HepG2 (cell line): ENCODE results near the gene AIDA. TPM values are rescaled to one million over a fixed set of nuclear protein-coding genes. Genes with fewer than 3 reads are reported as not detected.
A peak's percentile ranks its signal among the peaks of the same experiment; 100 is the strongest.

Experiments
- ARNTL ChIP-seq: sonication (generic); formaldehyde crosslinking; IDR thresholded peaks from 2 replicates; pipeline ENCODE4 v1.4.0; 2020; ENCODE audit warnings: mild to moderate bottlenecking, missing genetic modification reagents
- BRD4 ChIP-seq: sonication (generic); formaldehyde crosslinking; IDR thresholded peaks from 2 replicates; pipeline ENCODE4 v1.4.0; 2020; ENCODE audit warnings: missing genetic modification reagents
- CHCHD3 ChIP-seq: sonication (generic); formaldehyde crosslinking; IDR thresholded peaks from 2 replicates; pipeline ENCODE4 v1.8.0; 2022; ENCODE audit warnings: mild to moderate bottlenecking, missing genetic modification reagents, moderate library complexity
- DNMT3B ChIP-seq: conservative IDR thresholded peaks from 2 replicates; pipeline ENCODE4 v1.6.1; 2016; ENCODE audit warnings: missing biosample characterization, control low read depth
- E2F5 ChIP-seq: sonication (generic); formaldehyde crosslinking; conservative IDR thresholded peaks from 2 replicates; pipeline ENCODE4 v1.4.0; 2020; ENCODE audit warnings: missing genetic modification reagents
- HBP1 ChIP-seq: IDR thresholded peaks from 2 replicates; pipeline ENCODE4 v1.6.1; 2016; ENCODE audit warnings: low read depth, control low read depth
- HNRNPUL1 ChIP-seq: fragments of 200-400 bp; formaldehyde crosslinking; IDR thresholded peaks from 2 replicates; pipeline ENCODE4 v1.6.1; 2017; ENCODE audit warnings: low read depth, mild to moderate bottlenecking, low read length, moderate library complexity
- KDM1A ChIP-seq: IDR thresholded peaks from 2 replicates; pipeline ENCODE4 v1.6.1; 2016; ENCODE audit warnings: missing compliant biosample characterization
- MED1 ChIP-seq: sonication (generic); formaldehyde crosslinking; IDR thresholded peaks from 2 replicates; pipeline ENCODE4 v1.4.0; 2020; ENCODE audit warnings: missing genetic modification reagents
- MTA1 ChIP-seq: sonication (generic); formaldehyde crosslinking; IDR thresholded peaks from 2 replicates; pipeline ENCODE4 v1.4.0; 2020; ENCODE audit warnings: missing genetic modification reagents, mild to moderate bottlenecking, borderline replicate concordance
- NCOA2 ChIP-seq: sonication (generic); formaldehyde crosslinking; IDR thresholded peaks from 2 replicates; pipeline ENCODE4 v1.8.0; 2022; ENCODE audit warnings: inconsistent platforms
- NFATC3 ChIP-seq: sonication (generic); formaldehyde crosslinking; IDR thresholded peaks from 2 replicates; pipeline ENCODE4 v1.5.1; 2020; ENCODE audit warnings: mild to moderate bottlenecking, missing genetic modification reagents
- REST ChIP-seq, 2 experiments: IDR thresholded peaks; 2 replicates each; pipeline ENCODE4 v1.6.1; 2011 to 2012; ENCODE audit warnings: low read length in 2 of 2, borderline replicate concordance in 1 of 2, low read depth in 1 of 2, mild to moderate bottlenecking in 1 of 2, moderate library complexity in 1 of 2
- REXO4 ChIP-seq: sonication (generic); formaldehyde crosslinking; IDR thresholded peaks from 2 replicates; pipeline ENCODE4 v1.8.0; 2022; ENCODE audit warnings: missing genetic modification reagents, mild to moderate bottlenecking, borderline replicate concordance
- SP5 ChIP-seq: IDR thresholded peaks from 2 replicates; pipeline ENCODE4 v1.6.1; 2016; ENCODE audit warnings: low read depth, borderline replicate concordance
- TCF12 ChIP-seq, 2 experiments: fragments of 450-650 bp in 1 of 2; sonication (generic) in 1 of 2; formaldehyde crosslinking in 1 of 2; IDR thresholded peaks; 2 replicates each; pipeline versions ENCODE4 v1.6.1 to v1.8.0; 2017 to 2022; ENCODE audit warnings: antibody characterized with exemption in 1 of 2, mild to moderate bottlenecking in 1 of 2, missing genetic modification reagents in 1 of 2, moderate library complexity in 1 of 2
- TSC22D2 ChIP-seq: sonication (generic); formaldehyde crosslinking; IDR thresholded peaks from 2 replicates; pipeline ENCODE4 v1.5.1; 2020; ENCODE audit warnings: missing genetic modification reagents, mild to moderate bottlenecking, borderline replicate concordance
- YY1 ChIP-seq: IDR thresholded peaks from 2 replicates; pipeline ENCODE4 v1.6.1; 2011; ENCODE audit warnings: low read length, low read depth, moderate library complexity, mild to moderate bottlenecking; ENCODE audit not compliant: insufficient read depth, insufficient replicate concordance
- ZNF205 ChIP-seq: IDR thresholded peaks from 2 replicates; pipeline ENCODE4 v1.6.1; 2018; ENCODE audit warnings: missing biosample characterization, missing genetic modification reagents
- ZNF256 ChIP-seq: sonication (generic); formaldehyde crosslinking; conservative IDR thresholded peaks from 2 replicates; pipeline ENCODE4 v1.4.0; 2020; ENCODE audit warnings: missing genetic modification reagents
- ZNF430 ChIP-seq: sonication (generic); formaldehyde crosslinking; IDR thresholded peaks from 2 replicates; pipeline ENCODE4 v1.9.0; 2021; ENCODE audit warnings: mild to moderate bottlenecking, missing genetic modification reagents
- ZNF598 ChIP-seq: sonication (generic); formaldehyde crosslinking; IDR thresholded peaks from 2 replicates; pipeline ENCODE4 v1.5.1; 2020; ENCODE audit warnings: mild to moderate bottlenecking, missing genetic modification reagents, borderline replicate concordance
- ZNF839 ChIP-seq: sonication (generic); formaldehyde crosslinking; IDR thresholded peaks from 2 replicates; pipeline ENCODE4 v1.4.0; 2020; ENCODE audit warnings: missing genetic modification reagents, mild to moderate bottlenecking, borderline replicate concordance
- ZSCAN12 ChIP-seq: sonication (generic); formaldehyde crosslinking; IDR thresholded peaks from 2 replicates; pipeline ENCODE4 v1.9.0; 2021; ENCODE audit warnings: mild to moderate bottlenecking, missing genetic modification reagents
- polyA plus RNA-seq, 8 experiments: library from polyadenylated mRNA; depleted of rRNA in 3 of 8; stranded (reverse) in 7 of 8; unstranded in 1 of 8; fragments of >200 nt; fragmentation: Illumina TruSeq in 4 of 8; extraction: Trizol in 4 of 8; gene quantifications; 2 replicates each; pipeline versions ENCODE4 v1.2.1 to v1.2.3, GENCODE V29; 2011 to 2016; ENCODE audit warnings: low read depth in 4 of 8, missing spikeins in 1 of 8, mixed read lengths in 1 of 8; ENCODE audit not compliant: insufficient read depth in 1 of 8
- total RNA-seq, 5 experiments: library from RNA; depleted of rRNA; stranded (reverse); fragments of >200 nt; fragmentation: Illumina TruSeq; extraction: Trizol; gene quantifications; 2 replicates each; pipeline ENCODE4 v1.2.3, GENCODE V29; 2016; ENCODE audit warnings: low read depth in 1 of 5

The AIDA gene
- total and polyA plus RNA-seq, 2 of the 13 experiments (the other 11 are each of a cell fraction or from before 2014, with no cell fraction given): 17.5 to 35.4 TPM

- TF ChIP-seq REXO4 (CRISPR knock-in tag) (no peak), NCOA2 (no peak), TSC22D2 (CRISPR knock-in tag) (no peak), BRD4 (CRISPR knock-in tag) (no peak), ZNF598 (no peak), DNMT3B (CRISPR knock-in tag) (no peak), HNRNPUL1 (no peak), ZNF839 (CRISPR knock-in tag) (peak; percentile 22; the same call in 1 of the 2 replicates), MTA1 (CRISPR knock-in tag) (no peak), SP5 (CRISPR knock-in tag) (peak; percentile 62), ZNF205 (CRISPR knock-in tag) (no peak), REST (IDR thresholded peaks at IDR 0.05; ENCODE audit: borderline replicate concordance in 1 of 2, low read depth in 1 of 2, low read length in 2 of 2) (no peak), YY1 (peak; percentile 79), NFATC3 (CRISPR knock-in tag) (no peak), MED1 (CRISPR knock-in tag) (peak; percentile 66), ARNTL (CRISPR knock-in tag) (no peak), E2F5 (CRISPR knock-in tag) (no peak), ZNF430 (CRISPR knock-in tag) (no peak), HBP1 (CRISPR knock-in tag) (0 out of 2 replicates have a peak, but pooled peaks have one; percentile 21), KDM1A (CRISPR knock-in tag) (no peak), CHCHD3 (CRISPR knock-in tag) (no peak), ZSCAN12 (CRISPR knock-in tag) (no peak), ZNF256 (CRISPR knock-in tag) (no peak), TCF12 (IDR thresholded peaks at IDR 0.05) (no peak), TCF12 (CRISPR knock-in tag; IDR thresholded peaks at IDR 0.05) (peak; percentile 14; the same call in 1 of the 2 replicates)
Observed at GRCh38 chr1:222713091-222713961, 1.0 kb upstream of the AIDA start (continued).
